Retinal pigment epithelial cell (primary cell): Measurements from ENCODE around the gene IFNAR2.
"Not testable (repeated sequence)": the region's sequence is repeated elsewhere in the genome, so short reads cannot be mapped to it uniquely, and the experiment has no call there.

ENCODE experiments used
- DNase-seq: peaks from one replicate; pipeline ENCODE4 v3.0.0-alpha.2; 2010; ENCODE audit warnings: low read depth
- H3K4me3 ChIP-seq: 2 replicates; pipeline ENCODE4 v1.5.1; 2011; ENCODE audit warnings: mild to moderate bottlenecking, low read length, control low read depth, moderate library complexity
- CTCF ChIP-seq: conservative IDR thresholded peaks from 2 replicates; pipeline ENCODE4 v1.5.1; 2011; ENCODE audit warnings: low read depth, low read length, control low read depth, inconsistent platforms

Gene IFNAR2

GRCh38 chr21:33244779-33245105 is 15.0 kb downstream of the IFNAR2 start:
- no peak for DNase-seq
- TF ChIP-seq CTCF, result no peak
- H3K4me3 ChIP-seq, result no peak overlapping the region

- no peak for DNase-seq
- no peak overlapping the region for H3K4me3 ChIP-seq
- no peak for TF ChIP-seq CTCF
Observed at GRCh38 chr21:33245289-33245918, 15.7 kb downstream of the IFNAR2 start.

DNA sequence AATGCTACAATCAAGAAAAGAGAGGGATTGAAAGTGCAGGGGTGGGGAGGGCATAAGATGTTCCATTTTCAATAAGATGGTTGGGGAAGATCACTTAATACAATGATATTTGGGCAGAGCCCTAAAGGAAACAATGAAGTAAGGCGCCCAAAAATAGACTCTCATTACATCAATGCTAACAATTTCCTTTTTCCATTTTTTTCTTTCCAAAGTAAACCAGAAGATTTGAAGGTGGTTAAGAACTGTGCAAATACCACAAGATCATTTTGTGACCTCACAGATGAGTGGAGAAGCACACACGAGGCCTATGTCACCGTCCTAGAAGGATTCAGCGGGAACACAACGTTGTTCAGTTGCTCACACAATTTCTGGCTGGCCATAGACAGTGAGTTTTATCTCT is 16.8 kb downstream of the IFNAR2 start:
- H3K4me3 ChIP-seq, result no peak overlapping the region
- no peak for DNase-seq
- TF ChIP-seq CTCF, result no peak

DNA sequence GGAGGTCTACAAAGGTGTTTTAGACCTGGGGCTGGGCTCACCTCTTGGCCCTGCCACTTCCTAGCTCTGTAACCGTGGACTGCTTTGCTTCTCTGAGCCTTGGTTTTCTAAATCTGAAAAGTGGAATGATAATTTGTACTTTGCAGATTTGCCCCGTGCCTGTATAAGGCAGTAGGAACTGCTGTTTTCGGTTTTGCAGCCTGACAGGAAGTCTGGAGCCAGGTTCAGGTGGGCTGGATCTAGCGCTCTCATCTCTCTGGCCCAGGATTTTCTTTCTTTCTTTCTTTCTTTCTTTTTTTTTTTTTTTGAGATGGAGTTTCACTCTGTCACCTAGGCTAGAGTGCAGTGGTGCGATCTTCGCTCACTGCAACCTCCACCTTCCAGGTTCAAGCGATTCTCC is 17.2 kb downstream of the IFNAR2 start:
- DNase-seq, result no peak
- no peak overlapping the region for H3K4me3 ChIP-seq
- TF ChIP-seq CTCF, result no peak

DNA sequence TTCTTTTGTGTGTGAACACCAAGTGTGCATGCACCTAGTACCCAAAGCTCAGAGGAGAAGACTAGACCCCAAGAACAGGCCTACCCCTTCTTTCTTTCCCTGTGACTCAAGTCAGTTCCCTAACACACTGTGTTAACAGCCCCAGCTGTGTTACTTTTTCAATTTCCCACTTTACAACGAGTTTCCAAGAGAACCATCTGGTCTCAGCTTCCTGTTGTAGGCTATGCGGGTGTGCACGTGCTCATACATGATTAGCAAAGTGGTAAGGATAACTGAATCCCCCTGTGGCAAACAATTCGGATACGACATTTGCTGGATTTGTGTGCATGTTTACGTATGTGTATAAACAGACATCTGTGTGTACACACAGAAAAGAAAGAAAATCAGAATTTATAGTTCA is 17.9 kb downstream of the IFNAR2 start:
- H3K4me3 ChIP-seq, result no peak overlapping the region
- DNase-seq, result no peak
- TF ChIP-seq CTCF, result no peak

DNA sequence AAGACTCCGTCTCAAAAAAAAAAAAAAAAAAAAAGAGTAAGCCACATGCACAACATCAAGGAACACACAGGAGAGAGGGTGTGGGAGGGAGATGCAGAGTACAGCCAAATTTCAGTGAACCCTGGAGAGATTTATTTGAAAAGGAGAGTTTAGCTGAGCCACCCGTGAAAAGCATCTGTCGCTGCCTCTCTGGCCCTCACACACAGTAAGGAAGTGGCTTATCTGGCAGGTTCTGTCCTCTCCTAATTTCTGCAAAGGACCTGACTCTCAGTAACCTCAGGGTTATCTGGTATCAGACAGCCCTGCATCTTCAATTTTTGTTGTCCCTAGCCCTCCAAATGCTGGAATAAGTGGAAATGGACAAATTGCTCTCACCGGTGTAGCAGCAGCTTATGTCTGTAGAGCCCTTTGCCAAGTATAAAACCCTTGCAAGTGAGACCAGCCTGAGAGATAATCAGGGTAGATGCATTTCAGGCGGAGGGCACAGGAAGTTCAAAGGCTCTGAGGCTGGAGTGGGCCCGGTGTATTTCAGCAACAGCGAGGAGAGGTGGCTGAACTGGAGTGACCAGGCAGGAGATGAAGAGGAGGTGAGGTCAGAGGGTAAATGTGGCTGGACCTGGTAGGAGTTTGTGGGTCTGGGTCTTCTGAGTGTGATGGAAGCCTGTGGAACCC is 19.7 kb downstream of the IFNAR2 start:
- no peak for DNase-seq
- no peak overlapping the region for H3K4me3 ChIP-seq
- no peak for TF ChIP-seq CTCF

DNA sequence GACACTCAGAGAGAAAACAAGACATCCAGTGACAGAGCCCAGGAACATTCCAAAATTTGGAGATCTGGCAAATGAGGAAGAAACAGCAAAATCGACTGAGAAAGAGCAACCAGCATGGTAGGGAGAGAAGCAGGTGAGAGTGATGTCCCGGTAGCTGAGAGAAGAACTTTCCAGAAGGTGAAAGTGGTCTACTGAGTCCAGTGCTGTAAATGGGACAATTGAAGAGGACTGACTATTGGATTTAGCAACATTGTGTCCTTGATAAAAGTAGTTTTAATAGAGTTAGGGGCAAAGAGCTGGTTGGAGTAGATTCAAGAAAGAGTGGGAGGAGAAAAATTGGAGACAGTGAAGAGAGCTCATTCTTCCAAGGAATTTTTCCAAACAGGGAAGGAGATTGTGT is 21.4 kb downstream of the IFNAR2 start:
- no peak for DNase-seq
- H3K4me3 ChIP-seq, result no peak overlapping the region
- TF ChIP-seq CTCF, result no peak

- not testable (repeated sequence) for H3K4me3 ChIP-seq, DNase-seq
Observed at GRCh38 chr21:33253382-33253781, 23.6 kb downstream of the IFNAR2 start.
